ENCODE measurements around the gene B4GALT1. TPM values are rescaled to one million over a fixed set of nuclear protein-coding genes. Genes with fewer than 3 reads are reported as not detected.

Gene B4GALT1
- total RNA-seq, 4 donors from 2014 or later, result 40.9 to 59.6 (median 46.3) TPM

DNA sequence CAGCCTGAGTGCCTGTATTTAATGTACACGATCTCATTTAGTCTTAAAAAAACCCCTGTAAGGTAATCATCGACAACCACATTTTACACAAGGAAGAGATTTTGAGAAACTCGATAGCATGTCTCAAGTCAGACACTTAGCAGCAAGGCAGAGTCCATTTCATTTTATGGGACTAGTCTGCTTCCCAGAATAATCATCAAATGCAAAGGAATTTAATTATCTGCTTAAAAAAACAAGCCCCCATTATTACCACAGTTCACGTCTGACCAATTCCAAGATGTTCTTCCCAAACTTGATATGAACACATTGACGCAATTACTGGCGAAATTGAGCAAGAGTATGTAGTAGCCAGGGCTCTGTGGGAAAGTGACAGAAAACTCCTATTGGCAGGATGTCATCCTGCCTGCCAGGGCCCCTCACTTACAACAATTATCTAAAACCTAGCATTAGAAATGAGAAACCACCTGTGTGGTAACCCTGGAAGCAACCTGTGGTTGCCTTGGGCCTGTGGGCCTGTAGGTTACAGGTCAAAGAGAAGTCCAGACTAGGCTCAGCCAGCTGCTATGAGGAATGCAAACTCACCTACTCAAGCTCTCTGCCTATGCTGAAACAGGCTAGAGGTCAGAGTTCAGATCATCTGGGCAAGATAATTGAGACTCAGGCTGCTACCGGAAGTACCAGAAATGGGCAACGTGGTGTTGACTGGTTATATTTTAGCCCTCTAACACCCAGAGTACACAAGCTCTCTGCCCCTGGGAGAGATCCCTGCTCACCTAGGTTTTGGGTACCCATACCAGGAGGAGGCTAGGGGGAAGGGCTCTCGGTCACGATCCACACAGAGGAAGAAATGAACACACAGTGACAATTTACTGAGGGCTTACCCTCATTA, 1.6 kb downstream of the B4GALT1 start:
- intact Hi-C loops (cut with DNase I; ENCODE audit: low total_unique reads), result loop anchor here (5.0 kb wide), 1 partner anchor 83 kb away; no protein-coding TSS in a partner anchor
- TF ChIP-seq, protein P1, sequence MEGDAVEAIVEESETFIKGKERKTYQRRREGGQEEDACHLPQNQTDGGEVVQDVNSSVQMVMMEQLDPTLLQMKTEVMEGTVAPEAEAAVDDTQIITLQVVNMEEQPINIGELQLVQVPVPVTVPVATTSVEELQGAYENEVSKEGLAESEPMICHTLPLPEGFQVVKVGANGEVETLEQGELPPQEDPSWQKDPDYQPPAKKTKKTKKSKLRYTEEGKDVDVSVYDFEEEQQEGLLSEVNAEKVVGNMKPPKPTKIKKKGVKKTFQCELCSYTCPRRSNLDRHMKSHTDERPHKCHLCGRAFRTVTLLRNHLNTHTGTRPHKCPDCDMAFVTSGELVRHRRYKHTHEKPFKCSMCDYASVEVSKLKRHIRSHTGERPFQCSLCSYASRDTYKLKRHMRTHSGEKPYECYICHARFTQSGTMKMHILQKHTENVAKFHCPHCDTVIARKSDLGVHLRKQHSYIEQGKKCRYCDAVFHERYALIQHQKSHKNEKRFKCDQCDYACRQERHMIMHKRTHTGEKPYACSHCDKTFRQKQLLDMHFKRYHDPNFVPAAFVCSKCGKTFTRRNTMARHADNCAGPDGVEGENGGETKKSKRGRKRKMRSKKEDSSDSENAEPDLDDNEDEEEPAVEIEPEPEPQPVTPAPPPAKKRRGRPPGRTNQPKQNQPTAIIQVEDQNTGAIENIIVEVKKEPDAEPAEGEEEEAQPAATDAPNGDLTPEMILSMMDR (IDR thresholded peaks at IDR 0.05), result no peak
- peak; percentile 82 to 87 for DNase-seq (ENCODE audit: low spot score in 2 of 2)
- peak overlapping the region; percentile 18 for H3K4me3 ChIP-seq (ENCODE audit: low read depth, poor library complexity, severe bottlenecking)
- 13 to 15% methylated on average over 10 of the region's 10 CpGs for WGBS, 2 donors

DNA sequence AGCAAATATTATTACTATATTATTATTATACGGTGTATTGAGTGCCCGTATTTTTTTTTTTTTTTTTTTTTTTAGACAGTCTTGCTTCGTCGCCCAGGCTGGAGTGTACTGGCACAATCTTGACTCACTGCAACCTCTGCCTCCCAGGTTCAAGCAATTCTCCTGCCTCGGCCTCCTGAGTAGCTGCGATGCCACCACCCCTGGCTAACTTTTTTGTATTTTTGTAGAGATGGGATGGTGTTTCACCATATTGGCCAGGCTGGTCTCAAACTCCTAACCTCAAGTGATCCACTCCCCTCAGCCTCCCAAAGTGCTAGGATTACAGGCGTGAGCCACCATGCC, 2.2 kb downstream of the B4GALT1 start:
- WGBS, 2 donors, result 37 to 44% methylated on average over 7 of the region's 7 CpGs
- peak in 1 of 2 donors; percentile 78 for DNase-seq (ENCODE audit: low spot score in 2 of 2)
- H3K4me3 ChIP-seq (ENCODE audit: low read depth, poor library complexity, severe bottlenecking), result peak overlapping the region; percentile 18
- intact Hi-C loops (cut with DNase I; ENCODE audit: low total_unique reads), result loop anchor here (5.0 kb wide), 1 partner anchor 83 kb away; no protein-coding TSS in a partner anchor

DNA sequence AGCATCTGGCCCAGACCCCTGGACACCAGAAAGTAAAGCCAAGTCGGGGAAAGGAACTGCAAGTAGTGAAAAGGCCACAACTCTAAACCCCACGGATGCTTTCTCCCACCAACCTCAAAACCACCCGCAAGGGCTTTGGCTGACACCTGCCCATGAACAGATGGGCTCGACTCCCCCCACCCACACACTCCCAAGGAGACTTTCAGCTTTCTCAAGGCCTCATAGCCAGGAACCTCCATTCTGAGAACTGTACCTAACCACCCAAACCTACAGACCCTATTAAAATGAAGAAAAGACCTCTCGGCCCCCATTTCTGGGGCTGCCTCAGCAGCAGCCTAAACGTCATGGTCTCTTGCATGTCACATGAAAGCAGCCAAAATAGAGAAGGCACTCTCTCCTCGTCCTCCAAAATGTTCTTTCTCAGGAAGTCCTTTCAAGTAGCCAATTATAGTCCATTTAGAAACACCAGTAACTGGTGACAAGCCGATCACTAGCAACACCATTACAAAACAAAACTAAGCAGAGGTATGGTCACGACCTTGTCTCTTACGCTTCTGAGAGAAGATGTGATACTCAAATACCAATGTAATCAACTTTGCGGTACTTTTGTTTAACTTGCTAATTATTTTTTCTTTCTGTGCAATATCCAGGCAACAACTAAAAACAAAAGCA, 2.9 kb downstream of the B4GALT1 start:
- intact Hi-C loops (cut with DNase I; ENCODE audit: low total_unique reads), result no loop called here
- H3K4me3 ChIP-seq (ENCODE audit: low read depth, poor library complexity, severe bottlenecking), result no peak overlapping the region
- WGBS, 2 donors, result 37 to 44% methylated on average over 11 of the region's 11 CpGs
- TF ChIP-seq, protein P1 (IDR thresholded peaks at IDR 0.05), result no peak
- no peak for TF ChIP-seq POLR2A (IDR thresholded peaks at IDR 0.05)
- peak in 1 of 2 donors; percentile 72 for DNase-seq (ENCODE audit: low spot score in 2 of 2)

DNA sequence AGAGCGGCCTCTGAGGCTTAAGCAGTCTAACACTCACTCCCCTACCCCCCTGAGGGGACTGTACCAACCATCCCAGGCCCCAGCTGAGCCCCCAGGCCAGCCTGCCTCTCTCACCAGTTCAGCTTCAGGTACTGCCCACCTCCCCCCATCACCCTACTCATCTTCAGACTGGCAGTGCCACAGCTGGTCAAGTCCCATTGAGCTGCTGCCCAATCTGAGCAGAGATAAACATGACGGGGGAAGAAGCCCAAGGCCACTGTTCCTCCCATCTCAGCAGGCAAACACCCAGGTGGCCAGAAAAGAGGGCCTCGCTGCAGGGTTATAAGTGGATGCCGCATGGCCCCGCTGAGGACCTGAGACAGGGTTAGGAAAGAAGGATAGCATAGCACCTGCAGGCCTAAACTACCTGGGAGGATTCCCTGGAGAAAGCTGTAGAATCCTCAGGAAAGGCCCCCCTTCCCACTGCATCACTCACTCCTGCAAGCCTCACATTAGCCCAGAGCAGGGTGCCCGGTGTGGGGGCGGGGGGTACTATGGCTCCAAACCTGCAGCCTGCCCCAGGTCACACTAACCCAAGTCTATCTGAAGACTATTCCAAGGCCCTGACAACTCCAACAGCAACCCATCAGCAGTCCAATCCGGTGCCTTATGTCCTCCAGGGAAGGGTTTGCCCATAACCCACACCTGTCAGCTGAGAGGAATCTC, 3.6 kb downstream of the B4GALT1 start:
- 76 to 87% methylated on average over 8 of the region's 8 CpGs for WGBS, 2 donors
- no peak for TF ChIP-seq POLR2A (IDR thresholded peaks at IDR 0.05)
- TF ChIP-seq, protein P1 (IDR thresholded peaks at IDR 0.05), result no peak
- H3K4me3 ChIP-seq (ENCODE audit: low read depth, poor library complexity, severe bottlenecking), result no peak overlapping the region
- intact Hi-C loops (cut with DNase I; ENCODE audit: low total_unique reads), result no loop called here
- DNase-seq (ENCODE audit: low spot score in 2 of 2), result peak in 1 of 2 donors; percentile 64

- 34 to 38% methylated on average over 9 of the region's 9 CpGs for WGBS, 2 donors
- peak; percentile 74 to 94 for DNase-seq (ENCODE audit: low spot score in 2 of 2)
- no peak for TF ChIP-seq POLR2A (IDR thresholded peaks at IDR 0.05)
- TF ChIP-seq, protein P1 (IDR thresholded peaks at IDR 0.05), result no peak
- no peak overlapping the region for H3K4me3 ChIP-seq (ENCODE audit: low read depth, poor library complexity, severe bottlenecking)
- intact Hi-C loops (cut with DNase I; ENCODE audit: low total_unique reads), result no loop called here
Measured at GRCh38 chr9:33162721-33163311, 4.3 kb downstream of the B4GALT1 start.

Measured in lower leg skin (tissue), 4 donors.